NCI-H2196 treated with DMSO at 0.1 percent for 48 hours (cell line): ENCODE results near the gene DDX4.
"Not testable (repeated sequence)": the region's sequence is repeated elsewhere in the genome, so short reads cannot be mapped to it uniquely, and the experiment has no call there.

Experiments
- DNase-seq: peaks from one replicate; lab custom pipeline; 2025; ENCODE audit not compliant: unreplicated experiment; lab: John Stamatoyannopoulos, UW

Gene DDX4

GRCh38 chr5:55720188-55720703 is 17.6 kb upstream of the DDX4 start:
- no peak for DNase-seq

- DNase-seq: no peak
These were observed 13.6 kb upstream of the DDX4 start for GRCh38 chr5:55724281-55724680.

GRCh38 chr5:55731848-55732247 is 6.0 kb upstream of the DDX4 start:
- DNase-seq: no peak

GRCh38 chr5:55732585-55732984 is 5.3 kb upstream of the DDX4 start:
- no peak for DNase-seq

GRCh38 chr5:55734658-55735057 is 3.2 kb upstream of the DDX4 start:
- DNase-seq: no peak

GRCh38 chr5:55742778-55743177 is 4.9 kb downstream of the DDX4 start:
- no peak for DNase-seq

GRCh38 chr5:55747778-55748318 is 10.0 kb downstream of the DDX4 start:
- no peak for DNase-seq

GRCh38 chr5:55749387-55749786 is 11.5 kb downstream of the DDX4 start:
- DNase-seq: no peak

GRCh38 chr5:55750063-55750462 is 12.2 kb downstream of the DDX4 start:
- no peak for DNase-seq

- no peak for DNase-seq
These were observed 12.6 kb downstream of the DDX4 start for GRCh38 chr5:55750499-55750898.

GRCh38 chr5:55758231-55758630 is 20.4 kb downstream of the DDX4 start:
- no peak for DNase-seq

GRCh38 chr5:55758714-55759113 is 20.9 kb downstream of the DDX4 start:
- DNase-seq: no peak

GRCh38 chr5:55761721-55762120 is 23.9 kb downstream of the DDX4 start:
- not testable (repeated sequence) for DNase-seq

GRCh38 chr5:55763746-55764420 is 26.0 kb downstream of the DDX4 start:
- no peak for DNase-seq

GRCh38 chr5:55768279-55768678 is 30.4 kb downstream of the DDX4 start:
- no peak for DNase-seq

GRCh38 chr5:55771175-55771655 is 33.4 kb downstream of the DDX4 start:
- DNase-seq: no peak

- peak; percentile 19 for DNase-seq
These were observed 35.2 kb downstream of the DDX4 start for GRCh38 chr5:55773057-55773456.

GRCh38 chr5:55777332-55777731 is 39.5 kb downstream of the DDX4 start:
- DNase-seq: no peak

GRCh38 chr5:55800924-55801323 is 63.1 kb downstream of the DDX4 start:
- DNase-seq: no peak

GRCh38 chr5:55808814-55809213 is 71.0 kb downstream of the DDX4 start:
- DNase-seq: not testable (repeated sequence)

- not testable (repeated sequence) for DNase-seq
These were observed 78.1 kb downstream of the DDX4 start for GRCh38 chr5:55815939-55816338.

GRCh38 chr5:55816342-55816741 is 78.5 kb downstream of the DDX4 start:
- no peak for DNase-seq

GRCh38 chr5:55817030-55817429 is 79.2 kb downstream of the DDX4 start:
- no peak for DNase-seq
